Calu3 (cell line): ENCODE measurements around the gene OPTC. TPM values are rescaled to one million over a fixed set of nuclear protein-coding genes. Genes with fewer than 3 reads are reported as not detected.

Experiments used
- BruUV-seq: library from RNA; stranded (reverse); fragments of 400-500 nt; replicated peaks from 2 replicates; lab custom pipeline; 2021; lab: Mats Ljungman, UMichigan
- CTCF ChIA-PET: fragments of 300-600 bp; sonication (Branson Sonifier 250); formaldehyde crosslinking; loops from one replicate; lab custom pipeline; 2022; ENCODE audit warnings: antibody characterized with exemption; lab: Charles Lee
- DNase-seq: peaks from one replicate; pipeline ENCODE4 v3.0.0; 2022
- H3K27ac Mint-ChIP-seq: one replicate; pipeline ENCODE4 v1.8.0; 2022; ENCODE audit warnings: mixed read lengths; ENCODE audit not compliant: unreplicated experiment
- H3K27me3 Mint-ChIP-seq: one replicate; pipeline ENCODE4 v1.8.0; 2022; ENCODE audit warnings: mixed read lengths; ENCODE audit not compliant: unreplicated experiment
- H3K36me3 Mint-ChIP-seq: one replicate; pipeline ENCODE4 v1.8.0; 2022; ENCODE audit warnings: mild to moderate bottlenecking, moderate library complexity, mixed read lengths; ENCODE audit not compliant: insufficient read depth, unreplicated experiment
- H3K4me1 Mint-ChIP-seq: one replicate; pipeline ENCODE4 v1.8.0; 2022; ENCODE audit warnings: mild to moderate bottlenecking, low read depth, mixed read lengths; ENCODE audit not compliant: unreplicated experiment
- H3K4me3 Mint-ChIP-seq: one replicate; pipeline ENCODE4 v1.8.0; 2022; ENCODE audit warnings: mild to moderate bottlenecking, low read depth, moderate library complexity, mixed read lengths; ENCODE audit not compliant: unreplicated experiment
- H3K9me3 Mint-ChIP-seq: one replicate; pipeline ENCODE4 v1.8.0; 2022; ENCODE audit warnings: low read depth, mixed read lengths; ENCODE audit not compliant: unreplicated experiment
- CTCF ChIP-seq: fragments of 200-600 bp; IDR thresholded peaks from one replicate; pipeline ENCODE4 v1.8.0; 2022; ENCODE audit warnings: antibody characterized with exemption; ENCODE audit not compliant: unreplicated experiment
- intact Hi-C: fragments of 100-400 bp; cut with micrococcal nuclease; formaldehyde crosslinking; loops from one replicate; pipeline ENCODE4 v1.10.0; 2022; ENCODE audit not compliant: unreplicated experiment
- total RNA-seq: library from RNA; stranded (reverse); gene quantifications from 2 replicates; pipeline ENCODE4 v1.2.3, GENCODE V29; 2022

The OPTC gene
- total RNA-seq, 1 experiment from 2014 or later = not detected

DNA sequence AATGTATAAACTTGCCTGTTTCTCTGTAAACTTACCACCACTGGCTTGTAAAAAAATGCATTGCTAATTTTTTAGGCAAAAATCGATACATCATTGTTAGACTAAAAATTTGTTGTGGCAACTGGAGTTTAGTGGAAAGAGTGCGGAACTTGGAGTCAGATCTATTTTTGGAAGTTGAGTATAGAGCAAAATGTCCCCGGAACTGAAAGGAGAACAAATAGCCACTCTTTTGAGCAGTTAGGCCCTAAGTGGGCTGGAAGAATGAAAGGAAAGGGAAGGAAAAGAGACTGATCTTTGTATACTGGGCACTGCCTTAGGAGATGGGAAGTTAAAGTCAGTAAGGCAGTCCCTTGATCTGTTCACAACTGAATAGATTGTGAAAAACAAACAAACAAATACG lies 30.2 kb downstream of the OPTC start:
- no peak for DNase-seq
- Mint-ChIP-seq H3K4me1 (peaks cover 15% of the 10 kb centered on the region), H3K36me3 (no peaks in the 10 kb centered on the region), H3K27ac (no peak overlapping the region), H3K4me3 (no peak overlapping the region), H3K9me3 (no peaks in the 10 kb centered on the region), H3K27me3 (peaks cover 31% of the 10 kb centered on the region)
- TF ChIP-seq CTCF = no peak
- no TSS peak for BruUV-seq
- CTCF ChIA-PET = no interaction called here
- intact Hi-C loops = no loop called here

GRCh38 chr1:203524824-203525223 lies 30.9 kb downstream of the OPTC start:
- DNase-seq = no peak
- intact Hi-C loops = no loop called here
- Mint-ChIP-seq H3K4me3 (no peak overlapping the region), H3K27ac (no peak overlapping the region), H3K4me1 (peaks cover 8% of the 10 kb centered on the region), H3K27me3 (peaks cover 31% of the 10 kb centered on the region), H3K9me3 (no peaks in the 10 kb centered on the region), H3K36me3 (no peaks in the 10 kb centered on the region)
- BruUV-seq = no TSS peak
- CTCF ChIA-PET = interaction anchor here (0.7 kb wide), 1 partner anchor 18 kb away, joined by 3 read pairs; no protein-coding TSS in a partner anchor
- no peak for TF ChIP-seq CTCF

GRCh38 chr1:203525685-203526084 lies 31.7 kb downstream of the OPTC start:
- intact Hi-C loops = no loop called here
- CTCF ChIA-PET = interaction anchor here (0.7 kb wide), 1 partner anchor 18 kb away, joined by 3 read pairs; no protein-coding TSS in a partner anchor
- no peak overlapping the region for H3K4me3 Mint-ChIP-seq
- DNase-seq = no peak
- H3K36me3 Mint-ChIP-seq = no peaks in the 10 kb centered on the region
- TF ChIP-seq CTCF = no peak
- BruUV-seq = no TSS peak
- H3K27me3 Mint-ChIP-seq = peaks cover 31% of the 10 kb centered on the region
- no peaks in the 10 kb centered on the region for H3K4me1 Mint-ChIP-seq
- H3K27ac Mint-ChIP-seq = no peak overlapping the region
- no peaks in the 10 kb centered on the region for H3K9me3 Mint-ChIP-seq

GRCh38 chr1:203526130-203526529 lies 32.2 kb downstream of the OPTC start:
- no peak for TF ChIP-seq CTCF
- CTCF ChIA-PET = interaction anchor here (0.6 kb wide), 1 partner anchor 54 kb away, joined by 3 read pairs; no protein-coding TSS in a partner anchor
- intact Hi-C loops = no loop called here
- no peaks in the 10 kb centered on the region for H3K4me1 Mint-ChIP-seq
- H3K4me3 Mint-ChIP-seq = no peak overlapping the region
- DNase-seq = no peak
- no peaks in the 10 kb centered on the region for H3K36me3 Mint-ChIP-seq
- BruUV-seq = no TSS peak
- no peaks in the 10 kb centered on the region for H3K9me3 Mint-ChIP-seq
- H3K27ac Mint-ChIP-seq = no peak overlapping the region
- H3K27me3 Mint-ChIP-seq = peaks cover 31% of the 10 kb centered on the region
